ACHN (cell line): ENCODE measurements around the gene DUSP5.
A peak's percentile ranks its signal among the peaks of the same experiment; 100 is the strongest.

Experiments
- DNase-seq: peaks from one replicate; pipeline ENCODE4 v3.0.0-alpha.2; 2015
- in situ Hi-C: cut with HindIII; loops from 2 replicates; pipeline ENCODE4 v1.10.0; 2017; ENCODE audit warnings: low sequenced_read_pairs, low pct_ligation_motif_present, low pct_unique_long_range_greater_than_20kb

Gene DUSP5

DNA sequence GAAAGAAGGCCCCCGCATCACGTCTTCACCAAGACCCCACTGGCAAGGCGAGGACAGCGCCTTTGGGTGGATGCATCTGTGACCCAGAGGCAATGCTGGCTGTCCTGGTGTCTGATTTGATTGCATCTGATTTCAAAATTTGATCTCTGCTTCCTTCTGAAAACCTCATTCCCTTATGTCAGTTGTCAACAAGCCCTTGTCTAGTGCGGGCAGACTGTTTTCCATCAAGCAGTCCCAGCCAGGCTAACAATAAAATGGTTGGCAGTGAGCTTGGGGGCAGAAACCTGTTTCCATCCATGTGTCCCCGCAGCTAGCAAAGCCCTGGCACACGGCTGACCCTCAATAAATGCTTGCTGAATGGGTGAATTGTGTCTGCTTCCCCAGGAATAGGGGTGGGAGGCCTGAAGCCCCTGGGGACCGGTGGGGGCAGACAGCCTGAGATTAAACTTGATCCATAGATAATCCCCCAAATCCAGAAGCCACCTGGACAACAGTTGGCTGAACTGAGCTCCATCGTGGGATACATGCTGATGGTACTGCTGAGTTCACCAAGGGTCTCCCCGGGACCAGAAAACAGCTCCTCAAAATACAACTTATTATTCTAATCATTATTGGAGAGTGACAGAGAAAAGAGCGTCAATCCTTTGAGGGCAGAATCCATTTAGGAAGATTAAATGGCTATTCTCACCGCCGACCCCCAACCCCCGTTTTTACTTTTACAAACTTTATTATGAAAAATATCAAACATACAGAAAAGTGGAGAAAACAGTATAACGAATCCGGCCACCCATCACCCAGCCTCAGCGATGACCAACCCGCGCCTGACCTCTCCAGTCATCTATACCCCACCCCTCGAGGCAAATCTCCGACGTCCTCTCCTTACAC is 912 bp upstream of the DUSP5 start:
- peak; percentile 74 for DNase-seq

GRCh38 chr10:110498087-110498981 is 627 bp downstream of the DUSP5 start:
- DNase-seq, result peak; percentile 52
- in situ Hi-C loops, result no loop called here

More for the DNA sequence above, 912 bp upstream of the DUSP5 start:
- in situ Hi-C loops, result no loop called here

GRCh38 chr10:110498982-110499795 is 1.5 kb downstream of the DUSP5 start:
- in situ Hi-C loops, result no loop called here
- DNase-seq, result peak; percentile 84

DNA sequence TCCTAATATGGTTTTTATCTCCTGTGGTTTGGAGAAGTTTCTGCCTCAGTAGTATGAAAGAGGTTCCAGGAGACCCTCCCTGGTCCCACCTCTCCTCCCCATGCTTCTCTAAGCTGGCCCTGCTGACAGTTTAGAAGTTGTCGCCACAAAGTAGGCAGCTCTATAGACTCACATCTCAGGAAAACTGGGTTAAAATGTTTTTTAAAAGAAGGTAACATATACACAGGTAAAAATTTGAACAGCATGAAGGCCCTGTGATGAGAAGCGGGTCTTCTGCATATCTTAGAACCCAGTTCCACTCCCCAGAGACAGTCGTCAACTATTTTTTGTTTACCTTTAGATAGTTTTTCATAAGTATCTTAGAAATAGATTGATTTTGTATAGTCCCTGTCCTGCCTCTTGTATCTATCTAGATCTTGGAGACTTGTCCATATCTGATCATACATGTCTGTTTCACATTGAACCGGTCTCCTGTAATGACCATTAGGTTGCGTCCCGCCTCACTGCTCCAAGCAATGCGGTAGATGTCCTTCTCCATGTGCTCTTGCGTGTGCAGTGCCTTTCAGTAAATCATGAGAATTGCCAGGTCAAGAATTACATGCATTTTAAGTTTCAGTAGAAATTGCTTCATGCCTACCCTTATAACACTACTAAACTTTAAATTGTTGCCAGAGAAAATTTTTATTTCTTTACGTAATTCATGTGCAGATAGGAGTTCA is 2.2 kb downstream of the DUSP5 start:
- DNase-seq, result no peak
- in situ Hi-C loops, result no loop called here

DNA sequence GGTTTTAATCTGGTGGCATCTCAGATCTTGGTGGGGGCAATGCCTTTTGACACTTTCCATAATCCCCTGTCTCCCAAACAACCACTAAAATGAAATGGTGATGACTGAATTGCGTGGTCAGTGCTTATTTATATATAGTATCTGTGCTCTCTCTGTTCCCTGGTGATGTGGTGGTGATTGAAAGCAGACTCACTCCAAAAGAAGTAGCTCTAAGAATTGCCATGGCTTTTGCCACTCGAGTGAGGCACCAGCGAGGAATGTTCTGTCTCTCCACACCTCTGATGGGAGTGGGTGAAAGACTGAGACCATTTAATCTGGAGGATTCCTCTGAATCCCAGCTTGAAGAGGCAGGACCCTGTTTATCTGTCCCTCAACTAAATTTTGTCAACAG is 2.8 kb downstream of the DUSP5 start:
- in situ Hi-C loops, result no loop called here
- peak; percentile 72 for DNase-seq

GRCh38 chr10:110501142-110501937 is 3.6 kb downstream of the DUSP5 start:
- peak; percentile 98 for DNase-seq
- in situ Hi-C loops, result no loop called here

DNA sequence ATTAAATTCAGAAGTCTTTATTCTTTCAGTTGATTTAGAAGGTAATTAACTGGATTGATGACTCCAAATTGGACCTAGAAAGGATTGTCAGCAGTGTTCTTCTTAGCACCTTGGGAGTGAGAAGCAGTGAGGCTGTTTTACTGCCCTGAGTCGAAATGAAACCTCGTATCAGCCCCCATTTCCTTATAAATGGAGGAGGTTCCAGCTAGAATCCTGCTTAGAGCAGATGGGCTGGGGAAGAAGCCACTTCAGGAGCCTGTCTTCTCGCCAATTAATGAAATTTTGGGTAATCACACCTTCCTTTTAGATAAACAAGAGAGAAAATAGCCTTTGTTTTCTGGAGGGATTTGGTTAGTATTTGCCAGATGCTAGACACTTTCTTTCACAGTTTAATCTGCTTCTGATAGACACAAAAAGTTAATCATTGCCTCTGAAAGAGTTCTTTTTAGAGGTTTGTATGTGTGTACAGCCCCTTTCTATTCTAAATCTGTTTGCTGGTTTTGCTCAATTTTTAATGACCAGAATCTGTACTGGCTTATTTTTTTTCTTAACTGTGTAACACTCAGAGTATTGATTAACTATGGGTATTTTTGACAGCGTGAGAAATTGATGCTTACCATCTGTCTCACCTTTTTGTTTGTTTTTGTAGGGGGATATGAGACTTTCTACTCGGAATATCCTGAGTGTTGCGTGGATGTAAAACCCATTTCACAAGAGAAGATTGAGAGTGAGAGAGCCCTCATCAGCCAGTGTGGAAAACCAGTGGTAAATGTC is 4.6 kb downstream of the DUSP5 start:
- no peak for DNase-seq
- in situ Hi-C loops, result no loop called here

DNA sequence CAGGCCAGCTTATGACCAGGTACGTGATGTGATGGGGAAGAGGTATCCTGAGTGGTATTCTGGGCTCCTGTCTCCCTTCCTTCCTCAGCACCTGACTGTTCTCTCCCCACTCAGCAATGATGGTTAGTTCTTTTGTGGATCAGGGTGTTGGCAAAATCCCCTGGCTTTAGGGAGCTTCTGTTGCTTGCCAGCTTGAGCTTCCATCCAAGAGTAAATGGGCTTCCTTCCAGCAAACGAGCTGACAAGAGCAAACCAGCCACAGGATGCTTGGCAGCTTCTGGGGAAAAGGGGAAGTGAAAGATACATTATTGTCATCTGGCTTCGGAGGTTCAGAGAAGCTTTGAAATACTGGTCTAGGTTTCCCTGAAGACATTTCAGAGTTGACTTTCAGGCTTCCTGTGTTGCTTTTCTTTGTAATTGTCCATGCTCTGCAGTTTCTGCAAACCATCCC is 5.2 kb downstream of the DUSP5 start:
- in situ Hi-C loops, result no loop called here
- peak; percentile 53 for DNase-seq

- no peak for DNase-seq
- in situ Hi-C loops, result no loop called here
These were observed 5.9 kb downstream of the DUSP5 start for GRCh38 chr10:110503528-110504110.

DNA sequence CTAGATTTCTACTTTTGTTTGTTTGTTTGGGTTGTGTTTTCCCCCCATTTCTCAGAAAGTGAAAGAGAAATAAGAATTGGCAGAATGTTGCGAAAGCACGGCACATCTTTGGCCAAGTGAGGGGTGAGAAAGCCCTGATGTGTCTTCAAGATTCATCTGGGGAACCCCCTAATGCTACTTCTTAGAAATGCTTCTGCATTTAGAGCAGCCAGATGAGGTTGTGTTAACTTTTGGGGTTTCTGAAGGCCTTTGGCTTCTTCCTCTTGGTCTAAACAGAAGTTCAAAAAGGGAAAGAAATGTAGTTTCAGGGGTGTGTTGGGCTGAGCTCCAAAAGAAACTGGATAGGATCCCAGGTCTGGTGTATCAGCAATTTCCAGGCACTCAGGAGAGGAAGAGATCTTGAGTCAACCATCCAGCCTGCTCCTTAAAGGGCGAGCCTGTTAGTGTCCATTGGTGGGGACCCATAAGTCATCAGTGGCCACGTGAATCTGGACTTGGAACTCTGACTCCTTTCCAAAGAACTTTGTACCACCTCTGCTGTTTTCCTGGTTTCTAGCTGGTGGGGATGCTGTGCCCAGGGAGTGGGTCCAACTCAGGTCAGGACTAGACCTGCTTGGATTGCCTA is 6.5 kb downstream of the DUSP5 start:
- in situ Hi-C loops, result no loop called here
- DNase-seq, result no peak

DNA sequence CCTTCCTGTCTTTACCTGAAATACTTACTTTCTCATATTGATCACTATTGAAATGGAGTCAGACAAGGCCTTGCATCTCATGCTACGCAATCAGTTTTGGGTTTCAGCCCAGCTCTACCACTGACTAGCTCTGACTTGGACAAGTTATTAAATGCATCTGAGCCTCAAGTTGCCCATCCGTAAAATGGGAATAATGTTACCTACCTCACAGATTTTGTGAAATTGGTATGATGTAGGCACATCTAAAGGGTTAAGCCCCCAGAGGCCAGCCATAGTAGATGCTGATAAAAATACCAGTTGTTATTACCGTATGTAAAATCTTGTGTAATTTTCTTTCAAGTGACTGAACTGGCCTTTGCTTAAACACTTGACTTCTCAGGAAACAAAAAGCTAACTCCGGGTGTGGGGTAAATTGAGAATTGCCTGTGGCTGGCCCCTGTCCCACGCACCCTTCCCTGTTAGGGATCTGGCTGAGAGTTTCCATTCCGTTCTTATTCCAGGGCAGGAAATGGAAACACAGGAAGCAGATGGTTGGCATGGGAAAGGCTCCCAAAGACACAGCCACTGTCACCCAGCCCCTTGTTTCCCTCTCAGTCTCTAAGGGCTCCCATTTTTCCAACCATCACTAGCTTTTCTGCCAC is 7.5 kb downstream of the DUSP5 start:
- in situ Hi-C loops, result no loop called here
- DNase-seq, result no peak

DNA sequence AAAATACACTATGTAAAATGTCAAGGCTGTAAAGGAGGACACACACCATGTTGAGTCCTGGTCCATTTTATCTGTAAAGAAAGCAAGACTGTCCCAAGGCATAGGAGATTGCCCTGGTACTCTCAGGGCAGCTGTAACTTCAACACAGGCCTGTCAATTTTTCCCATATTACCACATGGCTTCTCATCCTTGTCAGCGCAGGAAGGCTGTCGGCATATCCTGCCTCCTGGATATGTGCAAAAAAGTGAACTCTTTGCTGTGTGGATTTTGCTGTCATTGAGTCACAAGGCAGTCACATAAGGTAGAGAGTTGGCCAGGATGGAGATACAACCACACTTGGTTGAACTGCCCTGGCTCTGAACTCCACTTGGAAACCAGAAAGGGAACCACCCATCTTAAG is 8.7 kb downstream of the DUSP5 start:
- in situ Hi-C loops, result no loop called here
- no peak for DNase-seq

DNA sequence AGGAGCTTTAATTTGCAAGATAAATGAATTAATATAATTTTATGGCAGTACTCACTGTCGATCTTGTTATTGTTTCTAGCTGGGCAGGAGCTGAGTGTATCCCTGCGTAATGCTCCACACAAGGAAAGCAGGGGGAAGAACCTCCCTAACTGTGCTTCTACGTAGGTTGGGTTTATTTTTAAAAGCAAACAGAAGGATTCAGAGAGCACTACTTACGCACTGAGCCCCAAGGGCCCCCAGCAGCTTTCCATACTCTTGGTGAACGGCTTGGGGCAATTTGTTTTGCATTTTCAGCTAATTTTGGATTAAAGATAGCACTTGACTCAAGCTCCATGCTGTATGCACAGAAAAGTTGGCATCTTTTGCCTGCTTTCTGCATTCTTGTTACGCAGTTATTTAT is 9.6 kb downstream of the DUSP5 start:
- in situ Hi-C loops, result no loop called here
- DNase-seq, result no peak

DNA sequence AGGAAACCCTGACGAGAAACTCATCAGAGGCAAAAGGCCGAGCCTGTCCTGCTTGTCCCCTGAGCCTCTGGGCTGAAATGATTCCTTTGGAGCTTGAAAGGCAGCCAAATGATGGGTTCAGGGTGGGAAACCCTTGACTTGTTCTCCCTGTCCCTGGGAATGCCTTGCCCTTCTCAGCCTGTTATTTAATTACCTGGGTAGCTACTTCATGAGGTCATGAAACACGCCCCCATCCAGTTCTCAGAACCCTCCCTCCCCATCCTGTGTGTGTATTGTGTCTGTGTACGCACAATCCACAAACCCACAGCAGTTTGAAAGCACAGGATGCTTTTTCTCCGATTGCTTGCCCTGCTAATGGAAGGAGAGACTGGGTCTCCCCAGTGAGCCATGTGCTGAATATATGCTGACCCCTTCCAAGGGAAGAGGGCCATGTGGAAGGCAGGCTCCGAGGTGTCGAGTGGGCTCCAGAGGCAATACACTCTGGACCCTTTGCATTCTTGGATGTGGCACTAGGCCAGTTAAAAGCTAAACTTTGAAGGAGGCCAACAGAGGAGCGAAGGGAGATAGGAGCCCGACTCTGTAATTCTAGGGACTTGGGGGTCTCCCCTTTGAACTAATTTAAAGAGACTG is 10.6 kb downstream of the DUSP5 start:
- no peak for DNase-seq
- in situ Hi-C loops, result no loop called here
